A549 (cell line): ENCODE measurements around the gene RFT1. TPM values are rescaled to one million over a fixed set of nuclear protein-coding genes. Genes with fewer than 3 reads are reported as not detected.

Source experiments
- ATAC-seq, 2 experiments: fragments of 200-7000 bp in 1 of 2; fragments of >200 bp in 1 of 2; cut with Nextera tagmentation in 1 of 2; cut with Tn5 transposase in 1 of 2; 3 replicates each; pipeline versions ENCODE4 v1.8.0 to v1.9.1; 2018 to 2020; ENCODE audit warnings: mild to moderate bottlenecking in 1 of 2, moderate library complexity in 1 of 2
- CTCF ChIA-PET: fragments of 300-600 bp; sonication (Branson Sonifier 250); formaldehyde crosslinking; extraction: SDS; loops from one replicate; lab custom pipeline; 2021; ENCODE audit warnings: antibody characterized with exemption, inconsistent platforms; lab: Yijun Ruan, JAX
- POLR2A ChIA-PET: fragments of 350-600 bp; formaldehyde crosslinking; extraction: SDS; loops from one replicate; lab custom pipeline; 2021; ENCODE audit warnings: antibody characterized with exemption, inconsistent platforms; lab: Yijun Ruan, JAX
- DNase-seq, 2 experiments: peaks; one replicate each; pipeline versions ENCODE4 v3.0.0 to v3.0.0-alpha.2; 2011 to 2016; ENCODE audit warnings: low read depth in 1 of 2, low spot score in 1 of 2
- FAIRE-seq: peaks from 2 replicates; lab custom pipeline; 2011; peaks lifted over from hg19 to GRCh38; lab: Jason Lieb, UNC
- H3K27ac ChIP-seq, 2 experiments: fragments of >200 bp; sonication (Bioruptor Twin); formaldehyde crosslinking; 3 replicates each; pipeline ENCODE4 v1.5.1; 2016 to 2017
- H3K4me1 ChIP-seq: fragments of >200 bp; sonication (Bioruptor Twin); formaldehyde crosslinking; 3 replicates; pipeline ENCODE4 v1.6.1; 2016
- H3K4me2 ChIP-seq: fragments of >200 bp; sonication (Bioruptor Twin); formaldehyde crosslinking; 3 replicates; pipeline ENCODE4 v1.6.1; 2016
- H3K4me3 ChIP-seq: fragments of >200 bp; sonication (Bioruptor Twin); formaldehyde crosslinking; 3 replicates; pipeline ENCODE4 v1.5.1; 2016
- H3K9me3 ChIP-seq: fragments of >200 bp; sonication (Bioruptor Twin); formaldehyde crosslinking; 3 replicates; pipeline ENCODE4 v1.6.1; 2016
- BHLHE40 ChIP-seq: IDR thresholded peaks from 2 replicates; pipeline ENCODE4 v1.6.1; 2012; ENCODE audit warnings: low read depth, low read length, inconsistent platforms
- CBX8 ChIP-seq: fragments of 200-600 bp; sonication (generic); IDR thresholded peaks from 2 replicates; pipeline ENCODE4 v1.6.1; 2016
- CHD2 ChIP-seq: fragments of 150-350 bp; IDR thresholded peaks from 2 replicates; pipeline ENCODE4 v1.6.1; 2014; ENCODE audit warnings: low read length; ENCODE audit not compliant: partially characterized antibody
- ESRRA ChIP-seq: fragments of 150-350 bp; IDR thresholded peaks from 2 replicates; pipeline ENCODE4 v1.6.1; 2014; ENCODE audit warnings: mild to moderate bottlenecking, low read length, borderline replicate concordance
- FOSB ChIP-seq: fragments of 250-450 bp; sonication (Bioruptor Pico); IDR thresholded peaks from 2 replicates; pipeline ENCODE4 v1.5.0; 2020; ENCODE audit warnings: mild to moderate bottlenecking, moderate library complexity
- GATA3 ChIP-seq: IDR thresholded peaks from 2 replicates; pipeline ENCODE4 v1.6.1; 2012; ENCODE audit warnings: borderline replicate concordance
- HOXB5 ChIP-seq: fragments of 250-450 bp; sonication (Bioruptor Pico); IDR thresholded peaks from 2 replicates; pipeline ENCODE4 v1.5.0; 2020; ENCODE audit warnings: mild to moderate bottlenecking, moderate library complexity
- JUNB ChIP-seq: fragments of >200 bp; sonication (Bioruptor Twin); formaldehyde crosslinking; IDR thresholded peaks from 2 replicates; pipeline ENCODE4 v1.6.1; 2016
- KDM1A ChIP-seq: fragments of 200-600 bp; sonication (generic); IDR thresholded peaks from 2 replicates; pipeline ENCODE4 v1.6.1; 2016; ENCODE audit warnings: low read depth, mild to moderate bottlenecking
- MAZ ChIP-seq: fragments of 150-350 bp; IDR thresholded peaks from 2 replicates; pipeline ENCODE4 v1.6.1; 2014; ENCODE audit warnings: antibody characterized with exemption, low read depth, low read length, borderline replicate concordance
- MYC ChIP-seq: IDR thresholded peaks from 2 replicates; pipeline ENCODE4 v1.6.1; 2012; ENCODE audit warnings: mild to moderate bottlenecking, inconsistent platforms, low read length, improper control_type of control experiment, borderline replicate concordance
- NFE2L2 ChIP-seq: fragments of 150-350 bp; conservative IDR thresholded peaks from 2 replicates; pipeline ENCODE4 v1.6.1; 2014; ENCODE audit warnings: low read length
- NPAS2 ChIP-seq: fragments of 250-450 bp; sonication (Bioruptor Pico); IDR thresholded peaks from 2 replicates; pipeline ENCODE4 v1.8.0; 2022; ENCODE audit warnings: mild to moderate bottlenecking, moderate library complexity, borderline replicate concordance
- PHF8 ChIP-seq: fragments of 200-600 bp; sonication (generic); IDR thresholded peaks from 2 replicates; pipeline ENCODE4 v1.6.1; 2016; ENCODE audit warnings: low read depth, mild to moderate bottlenecking, antibody characterized with exemption, moderate library complexity, borderline replicate concordance
- POLR2A ChIP-seq: IDR thresholded peaks from 2 replicates; pipeline ENCODE4 v1.6.1; 2012; ENCODE audit warnings: mild to moderate bottlenecking, low read length
- POLR2AphosphoS2 ChIP-seq: conservative IDR thresholded peaks from 2 replicates; pipeline ENCODE4 v1.6.1; 2012; ENCODE audit warnings: low read length, improper control_type of control experiment, inconsistent platforms
- RARB ChIP-seq: fragments of 250-450 bp; sonication (Bioruptor Pico); IDR thresholded peaks from 2 replicates; pipeline ENCODE4 v1.8.0; 2021; ENCODE audit warnings: mild to moderate bottlenecking, moderate library complexity
- RCOR1 ChIP-seq: fragments of 150-350 bp; IDR thresholded peaks from 2 replicates; pipeline ENCODE4 v1.6.1; 2014; ENCODE audit warnings: antibody characterized with exemption, low read length, low read depth
- SMC3 ChIP-seq: fragments of >200 bp; sonication (Bioruptor Twin); formaldehyde crosslinking; IDR thresholded peaks from 3 replicates; pipeline ENCODE4 v1.6.1; 2018; ENCODE audit warnings: inconsistent platforms
- SREBF2 ChIP-seq: fragments of 450-650 bp; IDR thresholded peaks from 2 replicates; pipeline ENCODE4 v1.6.1; 2014; ENCODE audit warnings: mild to moderate bottlenecking, moderate library complexity
- TP53 ChIP-seq: fragments of 250-450 bp; sonication (Bioruptor Pico); IDR thresholded peaks from 2 replicates; pipeline ENCODE4 v1.5.0; 2021; ENCODE audit warnings: mild to moderate bottlenecking, moderate library complexity
- ZNF302 ChIP-seq: fragments of 250-450 bp; sonication (Bioruptor Pico); IDR thresholded peaks from 2 replicates; pipeline ENCODE4 v1.9.0; 2021; ENCODE audit warnings: inconsistent platforms, mild to moderate bottlenecking, moderate library complexity
- ZSCAN20 ChIP-seq: fragments of 250-450 bp; sonication (Bioruptor Pico); IDR thresholded peaks from 2 replicates; pipeline ENCODE4 v1.8.0; 2022; ENCODE audit warnings: mild to moderate bottlenecking, moderate library complexity
- WGBS: methylation state at CpG from one replicate; pipeline ENCODE4 v1.1.6; 2017; ENCODE audit errors: missing lambda C conversion rate; 5-methylcytosine and 5-hydroxymethylcytosine counted together
- polyA plus RNA-seq, 4 experiments: library from polyadenylated mRNA; depleted of rRNA in 3 of 4; stranded (reverse); fragments of >200 nt; fragmentation: RNase III in 1 of 4; extraction: RNeasy Plus Mini Kit Qiagen cat#74134 plus additional on column Dnase treatment in 1 of 4; gene quantifications; 2 replicates in 3 of 4; 3 replicates in 1 of 4; pipeline ENCODE4 v1.2.3, GENCODE V29; 2011 to 2017
- TF ChIP-seq, protein P1 (sequence below): fragments of >200 bp; sonication (Bioruptor Twin); formaldehyde crosslinking; IDR thresholded peaks from 3 replicates; pipeline ENCODE4 v1.6.1; 2016
- TF ChIP-seq, protein P2 (sequence below): fragments of >200 bp; sonication (Bioruptor Twin); formaldehyde crosslinking; IDR thresholded peaks from 2 replicates; pipeline ENCODE4 v1.6.1; 2016
- TF ChIP-seq, protein P3 (sequence below): fragments of 150-350 bp; IDR thresholded peaks from 2 replicates; pipeline ENCODE4 v1.6.1; 2014; ENCODE audit warnings: low read depth, mild to moderate bottlenecking, low read length
- TF ChIP-seq, protein P4 (sequence below): fragments of >200 bp; sonication (Bioruptor Twin); formaldehyde crosslinking; IDR thresholded peaks from 3 replicates; pipeline ENCODE4 v1.5.1; 2016
- TF ChIP-seq, protein P5 (sequence below): IDR thresholded peaks from 2 replicates; pipeline ENCODE4 v1.6.1; 2012; ENCODE audit warnings: low read depth, borderline replicate concordance

Gene RFT1
- polyA plus RNA-seq, 2 of the 4 experiments (the other 2 are of a cell fraction): 15.6 to 33.6 TPM

DNA sequence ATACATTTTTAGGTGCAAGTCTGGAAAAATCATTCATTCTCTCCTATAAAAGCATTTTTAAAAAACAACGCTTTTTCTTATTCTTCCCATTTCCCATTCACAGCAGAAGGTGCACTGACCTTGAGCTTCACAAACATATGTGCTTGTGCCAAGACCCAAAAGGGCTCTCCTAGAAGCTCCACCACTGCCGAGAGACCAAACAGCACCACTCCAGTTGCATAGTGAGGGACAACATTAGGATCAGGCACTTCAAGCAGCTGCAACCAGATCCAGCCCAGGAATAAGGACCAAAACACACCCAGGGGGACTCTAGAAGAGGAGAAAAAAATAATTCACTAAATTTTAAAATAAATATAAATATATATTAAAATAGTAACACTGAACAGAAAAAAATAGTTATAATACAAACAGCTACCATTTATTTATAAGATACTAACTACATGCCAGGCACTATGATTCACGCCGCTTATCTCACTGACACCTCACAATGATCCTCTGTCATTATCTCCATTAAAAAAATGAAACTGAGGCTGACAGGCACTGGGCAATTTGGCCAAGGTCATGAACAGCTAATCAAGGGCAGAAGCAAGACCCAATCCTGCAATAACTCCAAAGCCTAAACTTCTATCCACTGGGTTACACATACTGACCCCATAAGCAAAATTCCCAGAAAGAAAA lies 7.8 kb downstream of the RFT1 start:
- H3K4me1 ChIP-seq: no peaks in the 10 kb centered on the region
- 98% methylated on average over 4 of the region's 4 CpGs for WGBS
- TF ChIP-seq, protein P1, sequence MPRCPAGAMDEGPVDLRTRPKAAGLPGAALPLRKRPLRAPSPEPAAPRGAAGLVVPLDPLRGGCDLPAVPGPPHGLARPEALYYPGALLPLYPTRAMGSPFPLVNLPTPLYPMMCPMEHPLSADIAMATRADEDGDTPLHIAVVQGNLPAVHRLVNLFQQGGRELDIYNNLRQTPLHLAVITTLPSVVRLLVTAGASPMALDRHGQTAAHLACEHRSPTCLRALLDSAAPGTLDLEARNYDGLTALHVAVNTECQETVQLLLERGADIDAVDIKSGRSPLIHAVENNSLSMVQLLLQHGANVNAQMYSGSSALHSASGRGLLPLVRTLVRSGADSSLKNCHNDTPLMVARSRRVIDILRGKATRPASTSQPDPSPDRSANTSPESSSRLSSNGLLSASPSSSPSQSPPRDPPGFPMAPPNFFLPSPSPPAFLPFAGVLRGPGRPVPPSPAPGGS: no peak
- no peak for TF ChIP-seq NPAS2 (CRISPR knock-in tag)
- TF ChIP-seq RCOR1: no peak
- no peak for TF ChIP-seq TP53 (CRISPR knock-in tag)
- no peak for TF ChIP-seq MAZ
- no peak for TF ChIP-seq POLR2A
- TF ChIP-seq HOXB5: no peak
- TF ChIP-seq SREBF2: no peak
- TF ChIP-seq, protein P2, sequence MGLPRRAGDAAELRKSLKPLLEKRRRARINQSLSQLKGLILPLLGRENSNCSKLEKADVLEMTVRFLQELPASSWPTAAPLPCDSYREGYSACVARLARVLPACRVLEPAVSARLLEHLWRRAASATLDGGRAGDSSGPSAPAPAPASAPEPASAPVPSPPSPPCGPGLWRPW: no peak
- no peak for TF ChIP-seq RARB
- no peak for TF ChIP-seq GATA3
- no peak for TF ChIP-seq ZSCAN20
- TF ChIP-seq, protein P3, sequence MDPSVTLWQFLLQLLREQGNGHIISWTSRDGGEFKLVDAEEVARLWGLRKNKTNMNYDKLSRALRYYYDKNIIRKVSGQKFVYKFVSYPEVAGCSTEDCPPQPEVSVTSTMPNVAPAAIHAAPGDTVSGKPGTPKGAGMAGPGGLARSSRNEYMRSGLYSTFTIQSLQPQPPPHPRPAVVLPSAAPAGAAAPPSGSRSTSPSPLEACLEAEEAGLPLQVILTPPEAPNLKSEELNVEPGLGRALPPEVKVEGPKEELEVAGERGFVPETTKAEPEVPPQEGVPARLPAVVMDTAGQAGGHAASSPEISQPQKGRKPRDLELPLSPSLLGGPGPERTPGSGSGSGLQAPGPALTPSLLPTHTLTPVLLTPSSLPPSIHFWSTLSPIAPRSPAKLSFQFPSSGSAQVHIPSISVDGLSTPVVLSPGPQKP: no peak
- no peak for TF ChIP-seq MYC
- TF ChIP-seq BHLHE40: no peak
- TF ChIP-seq NFE2L2: no peak
- TF ChIP-seq FOSB (CRISPR knock-in tag): no peak
- no peak for TF ChIP-seq ESRRA
- no peak for TF ChIP-seq CBX8
- TF ChIP-seq KDM1A: no peak
- H3K4me3 ChIP-seq: no peak overlapping the region
- no peak overlapping the region for H3K27ac ChIP-seq
- FAIRE-seq (no peak), ATAC-seq (no peak), DNase-seq (no peak)
- ChIA-PET POLR2A (no interaction called here), CTCF (interaction anchor here (1.0 to 10.0 kb wide), 3 partner anchors 12 to 270 kb away, joined by 3 to 106 read pairs (median 4); no protein-coding TSS in a partner anchor)
- no peaks in the 10 kb centered on the region for H3K9me3 ChIP-seq
- H3K4me2 ChIP-seq: no peak overlapping the region

DNA sequence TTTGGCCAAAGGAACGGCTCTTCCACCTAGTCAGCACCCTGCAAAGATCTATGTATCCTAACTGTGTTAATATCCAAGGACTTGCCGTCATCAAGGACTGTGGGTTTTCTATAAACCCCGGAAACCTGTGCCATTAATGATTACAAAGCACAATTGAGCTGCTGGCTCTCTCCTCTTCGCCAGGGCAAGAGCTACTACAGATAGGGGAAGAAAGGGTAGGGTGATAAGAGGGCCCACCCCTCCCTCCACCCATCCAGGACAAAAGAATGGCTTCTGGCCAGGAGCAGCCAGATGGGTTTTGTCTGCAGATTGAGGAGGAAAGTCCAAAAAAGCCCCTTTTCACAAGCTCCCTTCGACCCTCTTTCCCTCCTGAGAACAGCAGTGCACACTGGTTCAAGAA lies 9.9 kb downstream of the RFT1 start:
- CTCF ChIA-PET: interaction anchor here (0.5 to 10.0 kb wide), 3 partner anchors 10 to 74 kb away, joined by 3 to 106 read pairs (median 8); no protein-coding TSS in a partner anchor
- ATAC-seq: no peak
- no peak for FAIRE-seq

DNA sequence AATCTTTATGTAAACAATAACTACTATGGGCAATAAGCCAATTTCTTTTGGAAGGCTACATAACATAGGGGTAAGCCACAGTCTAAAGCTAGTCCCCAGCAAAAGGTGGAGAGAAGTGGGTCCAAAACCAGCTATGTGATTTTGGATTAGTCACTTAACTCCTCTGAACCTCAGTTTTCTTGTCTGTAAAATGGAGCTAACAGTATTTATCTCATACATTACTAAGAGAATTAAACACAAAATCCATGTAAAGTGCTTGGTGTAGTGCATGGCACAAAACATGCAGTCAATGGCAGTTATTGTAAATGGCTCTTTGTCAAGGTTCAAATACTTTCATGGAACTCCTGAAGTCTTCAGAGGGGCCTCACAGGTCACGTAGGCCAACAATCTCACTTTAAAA lies 13.3 kb downstream of the RFT1 start:
- Histone ChIP-seq H3K27ac (no peak overlapping the region), H3K4me1 (no peaks in the 10 kb centered on the region), H3K4me3 (no peak overlapping the region), H3K4me2 (no peak overlapping the region), H3K9me3 (no peaks in the 10 kb centered on the region)
- WGBS: 100% methylated on average over 1 of the region's 1 CpG
- FAIRE-seq (no peak), ATAC-seq (no peak), DNase-seq (no peak)
- ChIA-PET CTCF (interaction anchor here (0.6 to 10.0 kb wide), 4 partner anchors 9 to 82 kb away, joined by 3 to 106 read pairs (median 3); partner anchors contain the start of gene PRKCD), POLR2A (no interaction called here)
- TF ChIP-seq, protein P4, sequence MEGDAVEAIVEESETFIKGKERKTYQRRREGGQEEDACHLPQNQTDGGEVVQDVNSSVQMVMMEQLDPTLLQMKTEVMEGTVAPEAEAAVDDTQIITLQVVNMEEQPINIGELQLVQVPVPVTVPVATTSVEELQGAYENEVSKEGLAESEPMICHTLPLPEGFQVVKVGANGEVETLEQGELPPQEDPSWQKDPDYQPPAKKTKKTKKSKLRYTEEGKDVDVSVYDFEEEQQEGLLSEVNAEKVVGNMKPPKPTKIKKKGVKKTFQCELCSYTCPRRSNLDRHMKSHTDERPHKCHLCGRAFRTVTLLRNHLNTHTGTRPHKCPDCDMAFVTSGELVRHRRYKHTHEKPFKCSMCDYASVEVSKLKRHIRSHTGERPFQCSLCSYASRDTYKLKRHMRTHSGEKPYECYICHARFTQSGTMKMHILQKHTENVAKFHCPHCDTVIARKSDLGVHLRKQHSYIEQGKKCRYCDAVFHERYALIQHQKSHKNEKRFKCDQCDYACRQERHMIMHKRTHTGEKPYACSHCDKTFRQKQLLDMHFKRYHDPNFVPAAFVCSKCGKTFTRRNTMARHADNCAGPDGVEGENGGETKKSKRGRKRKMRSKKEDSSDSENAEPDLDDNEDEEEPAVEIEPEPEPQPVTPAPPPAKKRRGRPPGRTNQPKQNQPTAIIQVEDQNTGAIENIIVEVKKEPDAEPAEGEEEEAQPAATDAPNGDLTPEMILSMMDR: no peak
- TF ChIP-seq POLR2AphosphoS2: no peak
- TF ChIP-seq MYC: no peak
- TF ChIP-seq POLR2A: no peak
- no peak for TF ChIP-seq ZNF302 (CRISPR knock-in tag)
- TF ChIP-seq HOXB5: no peak
- TF ChIP-seq, protein P3: no peak
- TF ChIP-seq CHD2: no peak
- no peak for TF ChIP-seq JUNB
- TF ChIP-seq ESRRA: no peak
- TF ChIP-seq NFE2L2: no peak
- TF ChIP-seq FOSB (CRISPR knock-in tag): no peak
- TF ChIP-seq, protein P2: no peak

More for the DNA sequence above, 9.9 kb downstream of the RFT1 start:
- Histone ChIP-seq H3K9me3 (no peaks in the 10 kb centered on the region), H3K4me2 (no peak overlapping the region), H3K4me3 (no peak overlapping the region), H3K27ac (no peak overlapping the region), H3K4me1 (no peaks in the 10 kb centered on the region)
- DNase-seq: no peak
- POLR2A ChIA-PET: no interaction called here
- no peak for TF ChIP-seq PHF8
- TF ChIP-seq, protein P5, sequence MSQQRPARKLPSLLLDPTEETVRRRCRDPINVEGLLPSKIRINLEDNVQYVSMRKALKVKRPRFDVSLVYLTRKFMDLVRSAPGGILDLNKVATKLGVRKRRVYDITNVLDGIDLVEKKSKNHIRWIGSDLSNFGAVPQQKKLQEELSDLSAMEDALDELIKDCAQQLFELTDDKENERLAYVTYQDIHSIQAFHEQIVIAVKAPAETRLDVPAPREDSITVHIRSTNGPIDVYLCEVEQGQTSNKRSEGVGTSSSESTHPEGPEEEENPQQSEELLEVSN: no peak
- TF ChIP-seq RARB: no peak
- no peak for TF ChIP-seq SMC3
- 91% methylated on average over 5 of the region's 5 CpGs for WGBS
